Stomach (tissue), 9 donors: Measurements from ENCODE around the gene HJURP. TPM values are rescaled to one million over a fixed set of nuclear protein-coding genes. Genes with fewer than 3 reads are reported as not detected.

Source experiments
- DNase-seq, 2 donors: peaks; one replicate each; pipeline versions ENCODE4 v3.0.0 to v3.0.0-alpha.2; 2013 to 2019
- H3K27ac ChIP-seq, 5 donors: fragments of 200-600 bp in 4 of 5; sonication (generic) in 4 of 5; one replicate each; pipeline ENCODE4 v1.5.1; 2013 to 2019; ENCODE audit warnings: mild to moderate bottlenecking in 1 of 5, moderate library complexity in 1 of 5
- H3K27me3 ChIP-seq, 3 donors: fragments of 200-600 bp; sonication (generic); one replicate each; pipeline ENCODE4 v1.5.1; 2017 to 2019; ENCODE audit warnings: mixed run types in 1 of 3
- H3K36me3 ChIP-seq, 4 donors: fragments of 200-600 bp; sonication (generic); 1 replicate in 3 of 4; 2 replicates in 1 of 4; pipeline ENCODE4 v1.5.1; 2016 to 2019
- H3K4me1 ChIP-seq, 4 donors: fragments of 200-600 bp; sonication (generic); one replicate each; pipeline ENCODE4 v1.5.1; 2016 to 2019
- H3K4me3 ChIP-seq, 4 donors: fragments of 200-600 bp; sonication (generic) in 3 of 4; one replicate each; pipeline ENCODE4 v1.5.1; 2016 to 2019; ENCODE audit warnings: mild to moderate bottlenecking in 1 of 4
- H3K9me3 ChIP-seq, 4 donors: fragments of 200-600 bp; sonication (generic); one replicate each; pipeline ENCODE4 v1.5.1; 2016 to 2019
- CTCF ChIP-seq, 7 experiments: fragments of 450-650 bp in 4 of 7; fragments of 200-600 bp in 3 of 7; sonication (generic) in 3 of 7; IDR thresholded peaks; one replicate each; pipeline ENCODE4 v1.5.1; 2016 to 2019; ENCODE audit warnings: antibody characterized with exemption in 7 of 7, control low read depth in 2 of 7, mild to moderate bottlenecking in 1 of 7
- EP300 ChIP-seq: sonication (generic); formaldehyde crosslinking; IDR thresholded peaks from one replicate; pipeline ENCODE4 v1.6.1; 2017; ENCODE audit warnings: antibody characterized with exemption
- POLR2A ChIP-seq, 4 donors: fragments of 450-650 bp; IDR thresholded peaks; one replicate each; pipeline ENCODE4 v1.6.1; 2016; ENCODE audit warnings: antibody characterized with exemption in 4 of 4, control low read depth in 2 of 4, mild to moderate bottlenecking in 1 of 4, moderate library complexity in 1 of 4
- POLR2AphosphoS5 ChIP-seq, 3 donors: sonication (generic); formaldehyde crosslinking; IDR thresholded peaks; one replicate each; pipeline ENCODE4 v1.6.1; 2016; ENCODE audit warnings: antibody characterized with exemption in 3 of 3
- WGBS, 5 donors: extraction: QIAGEN DNeasy Blood & Tissue Kit in 3 of 5; methylation state at CpG; one replicate each; pipeline versions ENCODE4 v1.1.5 to v1.1.7; 2013 to 2018; 5-methylcytosine and 5-hydroxymethylcytosine counted together
- intact Hi-C: fragments of 100-400 bp; cut with DNase I; formaldehyde crosslinking; loops from one replicate; pipeline ENCODE4 v1.15.1; 2023; ENCODE audit warnings: low total_unique reads
- polyA plus RNA-seq, 3 donors: library from polyadenylated mRNA; stranded (reverse); fragments of 200-250 nt; gene quantifications; one replicate each; pipeline ENCODE4 v1.2.3, GENCODE V29; 2013
- total RNA-seq, 5 donors: library from RNA; depleted of rRNA; stranded (reverse); fragments of >200 nt; gene quantifications; one replicate each; pipeline versions ENCODE4 v1.1.0 to v1.2.3, GENCODE V29; 2014 to 2016
- donor health status: healthy with polysubstance abuse.
- donor health status: Bipolar disorder and iron deficiency.
- donor health status: healthy.

HJURP gene
- total and polyA plus RNA-seq, 8 donors: 1.2 to 28.3 (median 3.0) TPM

- TF ChIP-seq CTCF (IDR thresholded peaks at IDR 0.05): no peak
- no peak for TF ChIP-seq POLR2AphosphoS5 (IDR thresholded peaks at IDR 0.05)
- TF ChIP-seq EP300: no peak
- no peak for TF ChIP-seq POLR2A (IDR thresholded peaks at IDR 0.05)
- Histone ChIP-seq H3K27me3 (peaks cover 0 to 6% (median 0%) of the 10 kb centered on the region in 3 donors), H3K9me3 (no peaks in the 10 kb centered on the region), H3K36me3 (peaks cover 0 to 13% (median 0%) of the 10 kb centered on the region in 4 donors), H3K27ac (no peak overlapping the region), H3K4me1 (peaks cover 0 to 6% (median 2%) of the 10 kb centered on the region in 4 donors), H3K4me3 (no peak overlapping the region)
- WGBS, 5 donors: 73 to 85% (median 75%) methylated on average over 9 of the region's 9 CpGs
- no peak for DNase-seq
- intact Hi-C loops: no loop called here
Observed at GRCh38 chr2:233832414-233832813, 21.9 kb downstream of the HJURP start.

GRCh38 chr2:233831861-233832260, 22.5 kb downstream of the HJURP start:
- no peak for DNase-seq
- TF ChIP-seq POLR2A (IDR thresholded peaks at IDR 0.05) (no peak), EP300 (no peak), CTCF (IDR thresholded peaks at IDR 0.05) (no peak), POLR2AphosphoS5 (IDR thresholded peaks at IDR 0.05) (no peak)
- peaks cover 0 to 12% (median 0%) of the 10 kb centered on the region in 4 donors for H3K36me3 ChIP-seq

GRCh38 chr2:233831011-233831721, 23.2 kb downstream of the HJURP start:
- Histone ChIP-seq H3K9me3 (peaks cover 0 to 5% (median 0%) of the 10 kb centered on the region in 4 donors), H3K36me3 (peaks cover 0 to 5% (median 0%) of the 10 kb centered on the region in 4 donors), H3K27me3 (peaks cover 0 to 6% (median 0%) of the 10 kb centered on the region in 3 donors), H3K4me3 (no peak overlapping the region), H3K27ac (no peak overlapping the region), H3K4me1 (peaks cover 0 to 6% (median 2%) of the 10 kb centered on the region in 4 donors)
- 51 to 78% (median 77%) methylated on average over 9 to 14 of the region's 14 CpGs for WGBS, 5 donors
- peak in 1 of 2 donors; percentile 24 for DNase-seq
- TF ChIP-seq CTCF (IDR thresholded peaks at IDR 0.05) (no peak), EP300 (no peak), POLR2AphosphoS5 (IDR thresholded peaks at IDR 0.05) (no peak), POLR2A (IDR thresholded peaks at IDR 0.05) (no peak)
- intact Hi-C loops: no loop called here

More at GRCh38 chr2:233831861-233832260, 22.5 kb downstream of the HJURP start:
- Histone ChIP-seq H3K27me3 (peaks cover 0 to 6% (median 0%) of the 10 kb centered on the region in 3 donors), H3K27ac (no peak overlapping the region), H3K9me3 (no peaks in the 10 kb centered on the region), H3K4me1 (peaks cover 0 to 6% (median 2%) of the 10 kb centered on the region in 4 donors), H3K4me3 (no peak overlapping the region)
- 81 to 98% (median 96%) methylated on average over 6 of the region's 6 CpGs for WGBS, 5 donors
- intact Hi-C loops: no loop called here

- Histone ChIP-seq H3K27ac (no peak overlapping the region), H3K4me3 (no peak overlapping the region), H3K36me3 (no peaks in the 10 kb centered on the region), H3K9me3 (peaks cover 0 to 8% (median 0%) of the 10 kb centered on the region in 4 donors), H3K27me3 (peaks cover 0 to 6% (median 0%) of the 10 kb centered on the region in 3 donors), H3K4me1 (peaks cover 0 to 6% (median 2%) of the 10 kb centered on the region in 4 donors)
- TF ChIP-seq CTCF (IDR thresholded peaks at IDR 0.05) (no peak), POLR2A (IDR thresholded peaks at IDR 0.05) (no peak), EP300 (no peak), POLR2AphosphoS5 (IDR thresholded peaks at IDR 0.05) (no peak)
- 90 to 96% (median 93%) methylated on average over 6 of the region's 6 CpGs for WGBS, 5 donors
- peak in 1 of 2 donors; percentile 15 for DNase-seq
- intact Hi-C loops: no loop called here
Observed at GRCh38 chr2:233830111-233830802, 24.1 kb downstream of the HJURP start.
